Measurements from ENCODE around the gene NAA80. TPM values are rescaled to one million over a fixed set of nuclear protein-coding genes. Genes with fewer than 3 reads are reported as not detected.

Gene NAA80
- total and polyA plus RNA-seq, 2 of the 8 experiments (the other 6 are each of a cell fraction or from before 2014, with no cell fraction given), result 11.3 to 16.7 TPM

GRCh38 chr3:50303013-50303815 lies 4.0 kb upstream of the NAA80 start, which contains the start of gene HYAL1 (continued):
- peak; percentile 25 to 53; a peak in 3 of 4 replicates for TF ChIP-seq RAD21 (IDR thresholded peaks at IDR 0.05 in 1 of 2, conservative IDR thresholded peaks at IDR 0.05 in 1 of 2; ENCODE audit: low read depth in 2 of 2, low read length in 2 of 2)

Measured in H1 (cell line).